NCI-H128 (cell line): ENCODE data around the gene ANKS1B.

ENCODE experiments used
- DNase-seq: peaks from one replicate; lab custom pipeline; 2025; ENCODE audit not compliant: unreplicated experiment; lab: John Stamatoyannopoulos, UW

The ANKS1B gene

GRCh38 chr12:98909746-98910145 is 1075.0 kb downstream of the ANKS1B start:
- DNase-seq = no peak

DNA sequence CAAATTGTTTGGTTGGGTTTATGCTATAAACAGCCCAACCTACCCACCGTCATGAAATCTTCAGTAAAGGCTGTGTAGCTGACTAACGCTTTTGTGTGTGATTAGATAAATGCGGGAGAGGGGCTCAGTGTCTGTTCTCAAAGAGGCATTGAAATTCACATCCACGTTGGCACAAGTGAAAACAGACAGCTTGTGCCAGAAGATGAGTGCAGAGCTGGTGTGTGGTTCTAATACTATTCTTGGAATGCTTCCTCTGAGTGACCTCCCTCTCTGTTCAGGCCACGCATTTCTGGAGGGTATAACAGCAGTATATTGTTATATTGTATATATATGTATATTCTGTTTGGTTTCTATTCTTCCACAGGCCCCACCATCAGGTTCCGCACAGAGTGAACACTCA is 1075.9 kb downstream of the ANKS1B start:
- no peak for DNase-seq

- no peak for DNase-seq
These were observed 1080.9 kb downstream of the ANKS1B start for GRCh38 chr12:98903875-98904274.

- DNase-seq = no peak
These were observed 1083.5 kb downstream of the ANKS1B start for GRCh38 chr12:98901189-98901588.

GRCh38 chr12:98896938-98897337 is 1087.8 kb downstream of the ANKS1B start:
- DNase-seq = no peak

GRCh38 chr12:98895086-98895651 is 1089.6 kb downstream of the ANKS1B start:
- DNase-seq = no peak

DNA sequence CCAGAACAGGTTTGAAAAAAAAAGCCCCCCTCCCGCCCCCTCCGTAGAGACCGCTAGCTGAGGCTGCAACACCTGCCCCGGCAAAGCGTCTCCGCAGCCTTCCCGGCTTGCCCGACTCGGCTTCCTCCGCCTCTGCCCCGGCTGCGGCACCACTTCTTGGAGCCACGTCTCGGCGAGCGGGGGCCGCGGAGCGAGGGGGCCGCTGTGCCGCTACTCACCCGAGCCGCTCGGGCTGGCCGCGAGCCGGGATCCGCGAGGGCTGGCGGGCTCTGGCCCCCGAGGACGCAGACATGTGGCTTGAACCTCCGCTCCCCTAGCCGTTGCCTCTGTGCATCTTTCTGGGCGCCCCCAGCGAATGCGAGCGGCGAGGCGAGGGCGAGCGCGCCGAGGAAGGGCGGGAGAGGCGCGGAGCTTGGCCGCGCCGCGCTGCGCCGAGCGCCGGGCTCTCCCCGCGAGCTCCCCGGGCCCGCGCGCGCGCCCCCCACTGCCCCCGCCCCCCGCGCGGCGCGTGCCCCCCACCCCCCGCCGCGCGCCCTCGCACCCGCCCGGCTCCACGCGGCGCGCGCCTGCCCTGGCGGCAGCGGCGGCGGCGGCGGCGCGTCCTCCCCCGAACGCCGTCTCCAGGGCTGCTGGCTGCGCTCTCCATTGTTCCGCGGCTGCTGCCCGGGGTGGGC is 1090.2 kb downstream of the ANKS1B start:
- DNase-seq = peak; percentile 27

DNA sequence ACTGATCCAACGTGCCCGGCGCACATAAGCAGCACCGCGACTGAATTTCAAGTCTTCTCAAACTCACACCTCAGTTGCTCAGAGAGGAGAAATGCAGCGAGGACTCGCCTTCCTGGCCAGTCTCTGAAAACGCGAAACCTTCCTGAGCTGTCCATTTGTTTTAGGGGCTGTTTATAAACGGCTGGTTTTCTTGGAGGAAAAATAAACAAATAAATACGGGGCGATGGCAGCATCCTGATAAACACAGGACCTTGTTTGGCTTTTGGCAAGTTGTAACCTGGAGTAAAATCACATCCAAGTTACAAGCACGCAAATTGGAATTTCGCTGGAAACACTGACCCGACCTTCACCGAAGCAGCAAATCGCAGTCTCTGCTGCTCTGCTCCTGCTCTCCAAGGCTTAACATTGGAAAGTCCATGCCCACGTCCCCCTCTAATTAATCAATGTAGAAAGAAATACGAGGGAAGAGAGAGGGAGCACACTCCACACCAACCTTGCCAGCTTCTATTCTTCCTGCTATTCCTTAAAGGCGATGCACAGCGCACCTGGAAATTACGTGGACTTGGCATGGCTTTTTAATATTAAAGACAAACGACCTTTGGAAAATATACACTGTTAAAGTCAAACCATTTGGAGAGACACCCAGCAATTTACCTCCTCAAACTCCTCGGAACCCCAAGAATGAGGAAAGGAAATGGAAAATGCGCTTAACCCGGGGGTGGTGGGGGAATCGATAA is 1090.9 kb downstream of the ANKS1B start:
- DNase-seq = no peak

- DNase-seq = no peak
These were observed 1091.5 kb downstream of the ANKS1B start for GRCh38 chr12:98893126-98893674.

- DNase-seq = no peak
These were observed 1099.0 kb downstream of the ANKS1B start for GRCh38 chr12:98885778-98886177.

DNA sequence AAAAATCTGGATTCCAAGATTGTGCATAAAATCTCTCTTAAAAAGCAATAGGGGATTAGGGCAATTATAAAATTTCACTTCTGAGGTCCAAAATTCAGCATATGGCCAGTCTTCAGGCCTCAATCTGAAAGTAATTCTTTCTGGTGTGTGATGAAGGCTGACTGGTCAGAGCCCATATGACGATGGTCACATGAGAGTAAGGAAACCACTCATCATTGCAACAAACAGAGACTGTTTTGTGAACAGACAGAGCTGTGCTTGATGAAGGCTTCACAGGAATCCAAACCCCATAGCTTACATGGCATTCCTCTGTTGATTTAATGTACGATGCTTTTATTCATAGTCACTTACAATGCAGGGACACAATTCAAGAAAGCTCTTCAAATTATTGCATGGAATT is 1101.5 kb downstream of the ANKS1B start:
- DNase-seq = no peak

DNA sequence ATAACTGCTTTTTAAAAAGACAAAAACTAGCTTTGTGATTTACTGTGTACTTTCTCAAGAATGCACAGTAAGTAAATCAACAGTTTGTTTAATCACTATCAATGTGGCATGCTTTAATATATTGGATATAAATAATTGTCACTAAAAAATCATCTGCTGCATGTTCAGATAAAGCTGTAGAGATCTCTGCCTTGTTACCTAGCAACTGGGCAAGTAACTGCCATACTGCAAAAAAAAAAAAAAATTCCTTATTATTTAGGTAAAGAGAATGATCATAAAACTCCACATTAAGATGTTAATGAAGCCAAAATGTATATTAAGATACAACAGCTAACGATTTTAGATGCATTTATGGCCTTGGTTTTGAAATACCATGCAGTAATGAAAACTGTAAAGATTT is 1102.2 kb downstream of the ANKS1B start:
- no peak for DNase-seq

DNA sequence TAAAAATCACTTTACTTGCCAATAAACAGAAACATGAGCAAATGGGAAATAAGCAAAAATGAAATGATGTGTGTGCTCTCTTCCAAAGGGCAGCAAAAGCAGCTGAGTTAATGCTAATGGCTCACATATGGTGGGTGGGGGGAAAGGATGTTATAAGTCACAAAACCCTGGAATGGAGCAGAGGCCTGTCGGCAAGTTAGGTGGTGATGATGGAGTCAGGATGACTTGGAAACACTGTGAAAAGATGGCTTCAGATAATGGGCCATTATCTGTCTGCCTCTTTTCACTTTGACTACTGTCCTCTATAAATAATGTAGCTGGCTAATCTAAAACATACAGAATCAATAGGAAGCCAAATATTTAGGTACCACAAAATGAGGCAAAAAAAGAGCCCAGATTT is 1111.0 kb downstream of the ANKS1B start:
- no peak for DNase-seq

DNA sequence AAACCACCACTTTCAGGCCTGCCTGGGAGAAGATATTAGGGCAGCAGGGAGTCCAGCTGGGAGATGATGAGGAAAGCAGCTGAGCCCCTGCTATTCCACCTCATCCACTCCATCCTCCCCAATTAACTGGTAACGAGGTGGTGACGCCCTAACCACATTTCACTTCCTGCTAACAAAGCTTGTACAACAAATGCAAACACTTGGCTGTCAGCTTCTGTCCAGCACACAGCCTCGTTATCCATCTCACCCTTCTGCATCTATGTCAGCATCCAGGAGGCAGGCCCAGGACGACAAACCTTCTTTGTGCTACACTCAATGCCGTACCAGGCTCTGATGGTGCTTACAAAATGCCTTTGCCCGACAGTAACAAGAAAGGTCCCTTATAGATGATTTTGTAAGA is 1114.2 kb downstream of the ANKS1B start:
- DNase-seq = no peak

DNA sequence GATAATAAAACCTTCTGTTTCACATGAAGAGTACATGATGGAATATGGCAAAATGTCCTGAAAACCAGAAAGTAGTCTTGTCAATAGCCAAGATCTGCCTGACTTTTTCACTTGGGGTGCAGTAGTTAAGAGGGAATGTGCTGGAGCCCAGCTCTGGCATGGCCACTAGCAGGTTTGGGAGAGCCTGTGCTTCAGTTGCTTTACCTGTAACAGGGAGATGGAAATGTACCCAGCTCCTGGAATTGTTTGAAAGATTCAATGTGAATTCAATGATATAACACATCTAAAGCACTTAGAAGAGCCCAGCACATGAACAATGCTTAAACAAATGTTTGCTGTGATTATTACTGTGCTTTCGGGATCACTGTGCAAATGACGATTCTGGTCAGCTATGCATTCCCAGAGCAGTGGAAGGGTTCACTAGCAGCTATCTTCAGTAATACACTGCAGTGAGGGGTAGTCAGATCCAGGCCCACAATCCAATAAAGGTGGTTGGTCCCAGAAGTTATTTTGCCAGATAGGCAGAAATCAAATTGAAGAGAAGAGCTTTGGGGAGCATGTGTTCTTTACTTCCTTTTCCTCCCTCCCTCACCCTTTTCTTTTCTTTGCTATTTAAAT is 1114.7 kb downstream of the ANKS1B start:
- DNase-seq = no peak

- DNase-seq = no peak
These were observed 1116.2 kb downstream of the ANKS1B start for GRCh38 chr12:98868538-98868937.

GRCh38 chr12:98868076-98868475 is 1116.7 kb downstream of the ANKS1B start:
- no peak for DNase-seq

GRCh38 chr12:98864363-98864762 is 1120.4 kb downstream of the ANKS1B start:
- DNase-seq = no peak

GRCh38 chr12:98863167-98863566 is 1121.6 kb downstream of the ANKS1B start:
- no peak for DNase-seq

GRCh38 chr12:98861251-98861650 is 1123.5 kb downstream of the ANKS1B start:
- DNase-seq = no peak

- DNase-seq = no peak
These were observed 1127.7 kb downstream of the ANKS1B start for GRCh38 chr12:98856897-98857540.
